HG02943 (cell line): ENCODE measurements around the gene POLD1.
"Not testable (repeated sequence)": the region's sequence is repeated elsewhere in the genome, so short reads cannot be mapped to it uniquely, and the experiment has no call there.

ENCODE experiments used
- ATAC-seq: cut with Tn5 transposase; IDR thresholded peaks from one replicate; pipeline ENCODE4 v1.9.1; 2021; ENCODE audit warnings: mild to moderate bottlenecking, low read depth, moderate library complexity; ENCODE audit not compliant: unreplicated experiment

POLD1 gene

GRCh38 chr19:50383852-50384684 lies at the start of gene POLD1:
Gene POLD1 (plus strand): TSS chr19:50384347. CDS start chr19:50398852, 14,505 bp downstream.
- ATAC-seq = peak; percentile 72

- ATAC-seq = no peak
Observed at GRCh38 chr19:50334741-50335421, 49.3 kb upstream of the POLD1 start.

GRCh38 chr19:50337031-50337430 lies 47.1 kb upstream of the POLD1 start:
- not testable (repeated sequence) for ATAC-seq

GRCh38 chr19:50340331-50340730 lies 43.8 kb upstream of the POLD1 start:
- ATAC-seq = no peak

GRCh38 chr19:50341091-50341564 lies 43.0 kb upstream of the POLD1 start:
- ATAC-seq = no peak

GRCh38 chr19:50344661-50345318 lies 39.4 kb upstream of the POLD1 start:
- ATAC-seq = no peak

- not testable (repeated sequence) for ATAC-seq
Observed at GRCh38 chr19:50347089-50347581, 37.0 kb upstream of the POLD1 start.

GRCh38 chr19:50349277-50350057 lies 34.7 kb upstream of the POLD1 start:
- ATAC-seq = no peak

- ATAC-seq = no peak
Observed at GRCh38 chr19:50352242-50352641, 31.9 kb upstream of the POLD1 start.

- ATAC-seq = not testable (repeated sequence)
Observed at GRCh38 chr19:50353487-50353880, 30.7 kb upstream of the POLD1 start.

- ATAC-seq = no peak
Observed at GRCh38 chr19:50356691-50357177, 27.4 kb upstream of the POLD1 start.

GRCh38 chr19:50357178-50358100 lies 26.7 kb upstream of the POLD1 start:
- ATAC-seq = no peak

GRCh38 chr19:50358483-50359327 lies 25.4 kb upstream of the POLD1 start:
- ATAC-seq = no peak

GRCh38 chr19:50359328-50359818 lies 24.8 kb upstream of the POLD1 start:
- no peak for ATAC-seq

GRCh38 chr19:50361290-50362029 lies 22.7 kb upstream of the POLD1 start:
- ATAC-seq = no peak

- no peak for ATAC-seq
Observed at GRCh38 chr19:50362030-50362412, 22.1 kb upstream of the POLD1 start.
